ENCODE results near the gene BPIFB2.

Gene BPIFB2

DNA sequence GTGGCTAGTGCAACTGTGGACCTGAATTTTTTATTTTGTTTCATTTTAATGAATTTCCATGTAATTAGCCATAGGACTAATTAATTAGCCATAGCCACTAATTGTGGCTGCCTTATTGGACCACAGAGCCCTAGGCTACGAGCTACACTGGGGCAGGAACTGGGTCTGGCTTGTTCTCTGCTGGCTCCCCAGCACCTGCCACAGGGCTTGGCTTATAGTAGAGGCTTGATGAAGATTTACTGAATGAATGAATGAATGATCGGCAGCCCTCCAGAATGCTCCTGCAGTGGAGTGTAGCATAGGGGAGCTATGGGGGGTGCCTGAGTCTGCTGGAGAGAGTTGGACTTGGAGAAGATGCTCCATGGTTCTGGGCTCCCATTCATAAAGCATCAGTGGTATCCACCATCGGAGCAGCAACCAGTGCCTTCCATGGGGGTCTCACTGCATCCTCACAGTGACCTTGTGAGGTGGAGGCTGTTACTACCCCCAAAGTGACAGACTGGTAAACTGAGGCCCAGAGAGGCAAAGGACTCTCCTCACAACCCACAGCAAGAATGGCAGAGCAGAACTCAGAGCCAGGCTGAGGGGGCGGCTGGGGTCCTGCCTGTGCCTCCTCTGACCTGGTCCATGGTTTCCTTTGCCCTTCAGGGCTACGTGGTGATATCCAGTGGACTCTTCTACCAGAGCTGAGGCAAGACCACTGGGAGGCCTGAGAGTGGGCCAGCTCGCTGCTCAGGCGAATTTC is 15.4 kb downstream of the BPIFB2 start:
- no peak for DNase-seq (ENCODE audit: low spot score)

DNA sequence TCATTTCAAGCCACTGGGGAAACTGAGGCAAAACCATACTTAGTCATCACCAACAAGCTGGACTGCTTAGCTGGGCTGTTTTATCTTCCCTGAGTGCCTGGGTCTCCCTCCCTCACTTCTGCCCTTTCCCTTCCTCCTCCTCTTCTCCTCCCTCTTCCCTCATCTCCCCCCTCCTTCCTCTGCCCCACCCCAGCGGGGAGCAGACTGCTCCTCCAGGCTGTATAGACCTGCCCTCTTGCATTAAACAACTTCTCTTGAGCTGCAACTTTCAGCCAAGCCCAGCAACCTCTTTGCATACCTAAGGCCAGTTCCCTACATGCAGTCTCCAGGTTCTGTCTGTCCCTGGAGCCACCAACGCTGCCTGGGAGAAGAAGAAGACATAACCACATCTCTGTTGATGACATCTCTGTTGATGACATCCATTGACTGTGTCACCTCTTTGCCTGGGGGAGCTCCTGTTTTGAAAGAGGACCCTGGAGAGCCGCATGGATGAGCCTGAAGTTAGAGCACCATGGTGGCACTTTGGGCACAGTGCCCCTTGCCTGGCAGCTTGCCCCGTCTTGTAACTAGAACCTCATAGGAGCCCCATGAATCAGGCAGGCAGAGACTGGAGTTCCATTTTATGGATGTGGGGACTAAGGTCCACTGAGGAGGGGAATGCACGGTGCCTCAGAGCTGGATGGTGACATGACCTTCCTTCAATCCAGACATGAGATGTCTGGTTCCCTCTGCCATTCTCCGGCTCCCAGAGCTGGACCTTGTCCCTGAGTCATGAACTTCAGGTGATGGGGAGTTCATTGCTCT is 16.1 kb downstream of the BPIFB2 start:
- DNase-seq (ENCODE audit: low spot score): no peak

DNA sequence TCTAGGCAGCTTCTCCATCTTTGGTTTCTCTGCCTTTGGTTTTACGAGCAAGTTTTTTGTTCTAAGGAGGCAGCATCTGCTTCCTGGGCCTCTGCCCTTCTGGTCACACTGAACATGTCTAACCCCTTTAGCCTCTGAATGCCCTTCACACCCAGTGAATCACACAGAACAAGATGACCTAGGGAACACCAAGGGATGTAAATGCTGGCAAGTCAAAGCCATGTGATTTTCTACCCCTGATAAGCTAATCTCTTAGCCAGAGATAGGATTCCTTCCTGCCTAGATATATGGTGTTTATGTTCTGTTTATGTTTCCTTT is 16.7 kb downstream of the BPIFB2 start:
- no peak for DNase-seq (ENCODE audit: low spot score)

DNA sequence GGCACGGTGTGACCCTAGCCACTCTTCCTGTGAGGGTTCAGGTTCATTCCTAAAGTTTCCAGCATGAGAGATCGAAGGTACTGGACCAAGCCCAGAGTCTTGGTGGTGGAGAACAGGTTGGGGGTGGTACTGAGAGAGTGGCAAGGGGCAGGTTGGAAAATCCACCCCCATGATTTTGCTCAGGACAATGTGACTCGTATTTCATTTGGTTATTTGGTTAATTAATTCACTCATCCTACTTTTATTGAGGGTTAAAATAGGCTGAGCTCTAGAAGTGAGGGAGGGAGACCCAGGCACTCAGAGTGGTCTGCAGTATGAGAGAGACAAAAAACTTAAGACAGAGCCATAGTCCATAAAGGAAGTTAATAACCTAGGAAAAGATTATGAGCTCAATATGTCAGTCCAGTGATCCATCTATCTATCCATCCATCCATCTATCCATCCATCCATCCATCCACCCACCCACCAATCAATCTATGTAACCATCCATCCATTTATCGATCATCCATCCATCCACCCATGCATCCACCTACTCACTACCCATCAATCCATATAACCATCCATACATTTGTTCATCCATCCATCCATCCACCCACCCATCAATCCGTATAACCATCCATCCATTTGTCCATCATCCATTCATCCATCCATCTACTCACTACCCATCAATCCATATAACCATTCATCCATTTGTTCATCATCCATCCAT is 17.3 kb downstream of the BPIFB2 start:
- no peak for DNase-seq (ENCODE audit: low spot score)

DNA sequence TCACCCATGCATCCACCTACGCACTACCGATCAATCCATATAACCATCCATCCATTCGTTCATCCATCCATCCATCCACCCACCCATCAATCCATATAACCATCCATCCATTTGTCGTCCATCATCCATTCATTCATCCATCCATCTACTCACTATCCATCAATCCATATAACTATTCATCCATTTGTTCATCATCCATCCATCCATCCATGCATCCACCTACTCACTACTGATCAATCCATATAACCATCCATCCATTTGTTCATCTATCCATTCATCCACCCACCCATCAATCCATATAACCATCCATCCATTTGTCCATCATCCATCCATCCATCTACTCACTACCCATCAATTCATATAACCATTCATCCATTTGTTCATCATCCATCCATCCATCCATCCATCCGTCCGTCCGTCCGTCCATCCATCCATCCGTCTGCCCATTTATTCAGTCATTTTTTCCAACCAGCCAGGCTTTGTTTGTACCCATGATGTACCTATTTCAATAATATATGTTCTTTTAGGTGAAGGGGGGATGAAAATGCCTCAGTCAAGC is 17.9 kb downstream of the BPIFB2 start:
- DNase-seq (ENCODE audit: low spot score): no peak

DNA sequence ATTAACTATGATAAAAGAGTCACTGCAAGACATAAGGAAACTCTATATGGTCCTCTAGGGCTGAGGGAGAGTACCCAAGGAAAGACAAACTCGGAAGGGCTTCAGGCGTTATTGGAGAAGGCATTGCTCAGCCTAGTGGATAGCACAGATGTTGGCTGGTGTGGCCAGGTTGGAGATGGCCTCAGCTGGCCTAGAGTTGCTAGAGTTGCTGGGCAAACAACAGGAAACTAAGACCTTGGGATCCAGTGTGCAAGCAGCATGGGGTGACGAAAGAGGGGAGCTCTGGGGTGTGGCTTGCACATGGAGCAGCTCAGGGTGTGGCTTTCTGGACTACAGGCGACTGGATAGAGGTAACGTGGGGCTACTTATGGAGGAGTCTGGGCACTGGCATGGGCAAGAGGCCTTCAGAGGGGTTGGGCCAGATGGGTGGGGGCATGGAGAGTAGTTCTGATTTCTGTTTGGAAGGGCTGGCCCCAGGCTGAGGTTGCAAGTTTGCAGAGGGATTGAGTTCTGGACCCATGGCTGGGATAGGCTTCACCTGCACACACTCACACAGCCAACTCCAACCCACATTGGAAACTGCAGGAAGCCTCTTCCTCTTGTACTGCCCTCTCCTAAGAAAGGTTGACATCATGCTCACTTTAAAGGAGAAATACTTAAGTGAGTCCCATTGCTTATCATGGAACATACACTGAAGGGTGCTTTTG is 18.7 kb downstream of the BPIFB2 start:
- no peak for DNase-seq (ENCODE audit: low spot score)

DNA sequence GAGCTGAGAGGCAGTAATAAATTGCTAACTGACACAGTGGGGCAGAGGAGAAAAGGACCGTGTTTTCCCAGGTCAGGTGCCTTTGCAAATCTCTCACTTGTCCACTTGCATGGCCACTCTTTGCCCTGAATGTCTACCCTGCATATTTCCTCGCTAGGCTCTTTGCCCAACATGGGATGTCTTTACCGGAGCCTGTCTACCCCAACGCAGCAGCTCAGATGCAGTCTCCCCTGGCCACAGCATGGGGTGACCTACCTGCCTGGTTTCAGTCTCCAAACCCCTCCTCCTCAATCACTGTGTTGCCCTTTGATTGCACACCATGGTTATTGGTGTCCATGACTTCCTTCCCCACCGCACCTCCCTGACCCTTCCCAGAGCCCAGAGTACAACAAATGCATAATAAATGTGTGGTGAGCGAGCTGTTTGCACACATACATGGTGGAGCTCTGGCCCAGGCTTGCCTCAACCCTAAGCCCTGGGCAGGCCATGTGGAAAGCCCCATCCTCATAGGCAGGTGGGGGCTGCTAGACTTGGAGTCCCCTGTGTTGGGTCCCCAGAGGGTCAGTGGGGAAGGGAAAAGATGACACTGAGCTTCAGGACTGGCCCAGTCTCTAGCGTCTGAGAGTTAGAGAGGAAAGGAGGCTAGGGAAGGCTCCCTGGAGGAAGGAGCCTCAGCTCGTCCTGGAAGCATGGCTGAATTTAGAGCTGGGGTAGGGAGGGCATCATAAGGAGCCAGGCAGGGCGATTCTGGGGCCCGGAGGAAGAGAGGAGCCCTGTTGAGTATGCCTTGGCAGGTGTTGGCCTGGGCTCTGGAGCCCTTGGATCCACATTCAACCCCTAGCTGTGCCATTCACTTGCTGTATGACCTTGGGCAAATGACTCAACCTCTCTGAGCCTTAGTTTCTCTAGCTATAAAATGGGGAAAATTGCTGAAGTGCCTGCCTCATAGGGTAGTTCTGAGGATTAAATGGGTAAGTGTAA is 19.6 kb downstream of the BPIFB2 start:
- no peak for DNase-seq (ENCODE audit: low spot score)

DNA sequence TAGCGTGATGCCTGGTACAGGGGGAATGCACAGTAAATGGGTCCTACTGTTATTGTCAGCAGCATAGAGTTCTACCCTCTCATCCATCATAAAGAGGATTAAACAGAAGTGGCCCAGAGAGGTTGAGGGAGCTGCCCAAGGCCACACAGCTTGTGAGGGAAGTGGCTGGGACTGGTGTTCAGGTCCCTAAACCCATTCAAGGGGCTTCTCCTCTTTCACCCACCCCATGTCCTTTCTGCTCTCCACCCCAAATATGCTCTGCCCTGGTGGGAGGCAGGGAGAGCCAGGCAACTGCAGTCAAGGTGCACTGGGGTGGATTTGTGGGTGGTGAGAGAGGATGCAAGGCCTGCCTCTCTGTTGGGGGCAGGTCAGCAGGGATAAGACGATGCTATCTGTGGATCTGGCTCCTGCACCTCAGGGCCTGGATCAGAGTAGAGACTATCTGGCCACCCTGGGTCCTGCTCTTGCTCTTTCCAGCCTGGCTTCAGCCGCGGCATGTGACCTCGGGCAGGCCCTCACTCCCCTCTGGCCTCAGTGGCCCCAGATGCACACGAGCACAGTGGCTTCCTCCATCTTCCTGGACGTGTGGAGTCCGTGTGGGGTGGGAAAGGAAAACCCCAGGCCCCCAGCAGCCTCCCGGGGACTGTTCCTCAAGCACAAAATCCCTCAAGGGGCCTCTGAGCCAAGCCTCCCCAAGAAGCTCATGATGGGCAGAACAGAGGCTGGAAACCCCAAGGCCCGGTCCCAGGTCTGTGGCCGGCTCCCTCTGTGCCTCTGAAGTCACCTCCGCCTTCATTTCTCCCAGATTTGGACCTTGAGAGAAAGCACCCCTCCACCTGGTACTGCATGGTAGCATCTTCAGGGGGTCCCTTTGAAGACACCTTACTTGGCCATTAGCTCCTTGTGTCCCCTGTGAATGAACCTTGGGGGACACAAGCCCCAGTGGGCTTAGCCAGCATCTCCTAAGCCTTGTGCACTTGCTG is 20.6 kb downstream of the BPIFB2 start:
- DNase-seq (ENCODE audit: low spot score): no peak

DNA sequence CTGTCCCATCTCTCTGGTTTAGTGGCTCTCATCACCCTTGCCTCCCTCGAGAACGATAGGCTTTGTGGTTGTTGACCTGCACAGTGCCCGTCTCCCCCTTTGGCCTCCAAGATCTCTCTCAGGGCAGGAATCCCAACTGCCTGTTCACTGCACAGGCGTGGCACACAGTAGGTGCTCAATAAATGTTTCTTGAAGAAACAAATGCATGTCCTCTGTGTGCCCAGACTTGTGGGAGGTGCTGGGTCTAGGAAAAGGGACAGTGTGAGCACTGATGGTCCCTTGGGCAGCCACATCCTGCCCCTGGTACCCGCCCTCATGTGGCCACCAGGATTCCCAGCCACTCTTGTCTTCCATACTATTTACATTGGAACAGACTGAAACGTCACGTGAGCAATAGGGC is 21.4 kb downstream of the BPIFB2 start:
- no peak for DNase-seq (ENCODE audit: low spot score)

DNA sequence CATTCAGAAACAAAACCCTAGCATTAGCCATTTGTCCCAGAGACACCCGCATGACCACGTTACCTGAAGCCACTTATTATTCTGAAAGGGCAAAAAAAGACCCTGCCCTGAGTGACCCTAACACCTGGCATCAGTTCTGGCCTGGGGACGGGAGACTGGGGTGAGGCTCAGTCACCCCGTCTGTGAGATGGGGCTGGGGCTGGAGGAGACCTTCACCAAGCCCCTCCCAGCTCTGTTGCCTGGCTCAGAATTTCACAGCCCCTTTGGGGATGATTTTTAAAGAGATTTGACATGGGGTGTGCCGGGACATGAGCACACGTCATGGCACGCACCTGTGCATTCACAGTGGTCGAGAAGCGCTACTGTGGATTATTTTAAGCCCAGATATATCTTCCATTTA is 22.6 kb downstream of the BPIFB2 start:
- DNase-seq (ENCODE audit: low spot score): no peak

DNA sequence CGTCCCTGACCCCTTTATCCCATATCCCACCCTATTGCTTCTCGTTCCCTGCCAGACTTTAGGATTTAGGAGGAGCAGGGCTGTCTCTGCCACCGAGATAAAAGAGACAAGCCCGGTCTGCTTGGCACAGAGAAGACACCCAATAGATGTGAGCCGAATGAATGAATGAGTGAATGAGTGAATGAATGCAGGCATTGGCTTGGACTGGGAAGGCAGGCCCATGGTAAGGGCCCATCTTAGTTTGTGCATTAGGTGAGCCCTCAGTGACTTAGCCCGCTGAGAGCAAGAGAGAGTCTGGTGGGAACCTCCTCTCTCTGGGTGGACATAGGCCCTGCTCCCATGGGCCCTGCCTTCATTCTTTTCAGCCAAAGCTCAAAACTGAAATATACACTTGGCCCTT is 23.1 kb downstream of the BPIFB2 start:
- no peak for DNase-seq (ENCODE audit: low spot score)

DNA sequence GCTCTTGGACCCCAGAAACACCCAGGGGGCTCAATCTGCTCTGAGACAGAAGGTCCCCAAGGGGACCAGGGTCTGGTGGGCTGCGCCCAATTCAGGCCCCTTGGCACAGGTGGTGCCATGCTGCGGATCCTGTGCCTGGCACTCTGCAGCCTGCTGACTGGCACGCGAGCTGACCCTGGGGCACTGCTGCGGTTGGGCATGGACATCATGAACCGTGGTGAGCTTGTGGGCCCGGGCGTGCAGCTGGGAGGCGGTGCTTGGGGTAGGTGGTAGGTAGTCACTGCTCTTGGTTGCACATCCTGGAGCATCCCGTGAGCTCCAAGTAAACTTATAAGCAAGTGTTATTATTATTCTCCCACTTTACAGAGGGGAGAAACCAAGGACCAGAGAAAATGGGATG is 24.0 kb downstream of the BPIFB2 start, which contains the start of gene BPIFB6:
Gene BPIFB6 (plus strand): TSS at position 118 of the 400 bp plus-strand sequence. CDS start 0 bp downstream, at position 118.
- no peak for DNase-seq (ENCODE audit: low spot score)

DNA sequence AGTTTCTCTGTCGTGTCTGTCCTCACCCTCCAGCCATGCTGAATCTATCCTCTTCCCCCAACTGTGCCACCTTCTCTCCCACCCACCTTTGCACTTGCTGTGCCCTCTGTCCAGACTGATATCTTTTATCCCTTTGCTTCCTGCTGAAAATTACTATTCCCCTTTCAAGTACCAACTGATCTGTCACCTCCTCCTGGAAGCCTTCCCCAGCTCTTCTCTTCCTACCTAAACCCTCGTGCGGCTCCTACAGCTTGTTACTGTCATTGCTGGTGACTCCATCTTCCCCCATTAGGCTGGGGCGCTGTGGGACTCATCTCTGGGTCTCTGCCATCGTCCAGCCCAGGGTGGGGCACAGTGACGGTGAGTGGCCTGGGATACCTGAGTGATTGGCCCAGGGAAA is 25.1 kb downstream of the BPIFB2 start:
- DNase-seq (ENCODE audit: low spot score): no peak

DNA sequence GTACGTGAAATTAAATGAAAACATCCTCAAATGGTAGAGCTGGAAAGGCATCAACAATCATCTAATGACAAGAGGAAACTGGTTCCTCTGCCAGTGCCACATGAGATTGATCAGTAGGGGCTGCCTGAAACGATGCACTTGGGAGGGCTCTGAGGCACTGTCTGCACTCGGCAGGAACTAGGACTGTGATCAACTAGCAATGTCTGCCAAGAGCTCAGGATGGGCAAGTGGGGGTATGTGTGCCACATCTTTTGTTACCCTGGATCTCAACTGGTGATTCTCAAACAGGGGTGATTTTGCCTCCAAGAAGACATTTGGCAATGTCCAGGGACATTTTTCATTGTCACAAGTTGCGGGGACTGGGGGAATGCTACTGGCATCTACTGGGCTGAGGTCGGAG is 25.9 kb downstream of the BPIFB2 start:
- DNase-seq (ENCODE audit: low spot score): no peak

DNA sequence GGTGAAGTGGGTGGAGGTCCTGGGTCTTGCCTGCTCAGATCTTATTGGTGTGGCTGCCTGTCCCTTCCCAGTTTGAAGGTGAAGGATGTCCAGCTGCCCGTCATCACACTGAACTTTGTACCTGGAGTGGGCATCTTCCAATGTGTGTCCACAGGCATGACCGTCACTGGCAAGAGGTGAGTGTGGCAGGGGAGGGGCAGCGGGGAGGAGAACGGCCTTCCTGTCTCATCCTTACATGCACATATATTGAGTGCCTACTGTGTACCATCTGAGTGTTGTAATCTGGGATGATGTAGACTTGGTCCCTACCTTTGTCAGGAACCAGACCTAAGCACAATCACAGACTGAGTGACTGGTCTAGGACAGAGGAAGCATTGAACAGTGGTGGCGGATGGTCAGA is 26.6 kb downstream of the BPIFB2 start:
- DNase-seq (ENCODE audit: low spot score): no peak

DNA sequence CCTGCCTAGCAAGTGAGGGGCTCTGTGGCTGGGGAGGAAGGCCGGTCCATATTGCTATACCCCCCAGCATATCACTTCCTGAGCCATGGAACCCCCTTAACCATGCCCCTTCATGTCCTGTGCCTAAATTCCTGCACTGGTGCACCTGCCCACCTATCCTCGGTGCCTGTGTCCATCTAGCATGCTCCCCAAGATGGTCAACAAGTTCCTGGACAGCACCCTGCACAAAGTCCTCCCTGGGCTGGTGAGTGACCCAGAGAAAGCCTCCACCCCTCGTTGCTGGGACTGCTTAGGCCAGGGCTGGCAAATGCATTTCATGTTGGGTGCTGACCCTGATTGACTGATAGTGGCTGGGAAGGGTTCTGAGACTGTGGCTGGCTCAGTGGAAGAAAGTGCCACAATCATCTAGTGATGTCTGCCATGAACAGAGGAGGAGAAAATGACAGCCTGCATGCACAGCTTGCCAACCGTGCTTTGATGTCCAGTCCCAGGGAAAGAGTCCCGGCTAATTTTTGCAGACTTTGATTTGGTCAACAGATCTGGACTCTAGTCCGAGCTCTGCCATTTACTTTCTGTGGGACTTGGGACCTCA is 27.5 kb downstream of the BPIFB2 start:
- DNase-seq (ENCODE audit: low spot score): no peak

DNA sequence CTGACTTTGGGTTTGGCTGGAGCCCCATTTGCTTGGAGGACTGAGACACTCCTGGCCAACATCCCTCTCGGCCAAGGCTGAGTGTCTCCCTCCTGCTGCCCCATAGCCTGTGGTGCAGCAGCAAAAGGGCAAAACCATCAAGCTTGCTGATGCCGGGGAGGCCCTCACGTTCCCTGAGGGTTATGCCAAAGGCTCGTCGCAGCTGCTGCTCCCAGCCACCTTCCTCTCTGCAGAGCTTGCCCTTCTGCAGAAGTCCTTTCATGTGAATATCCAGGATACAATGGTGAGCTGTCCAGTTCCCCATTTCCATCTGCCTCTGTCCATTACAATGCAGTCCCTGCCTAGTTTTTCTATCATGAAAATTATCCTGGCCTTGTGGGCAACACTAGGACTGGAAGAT is 30.0 kb downstream of the BPIFB2 start:
- no peak for DNase-seq (ENCODE audit: low spot score)

DNA sequence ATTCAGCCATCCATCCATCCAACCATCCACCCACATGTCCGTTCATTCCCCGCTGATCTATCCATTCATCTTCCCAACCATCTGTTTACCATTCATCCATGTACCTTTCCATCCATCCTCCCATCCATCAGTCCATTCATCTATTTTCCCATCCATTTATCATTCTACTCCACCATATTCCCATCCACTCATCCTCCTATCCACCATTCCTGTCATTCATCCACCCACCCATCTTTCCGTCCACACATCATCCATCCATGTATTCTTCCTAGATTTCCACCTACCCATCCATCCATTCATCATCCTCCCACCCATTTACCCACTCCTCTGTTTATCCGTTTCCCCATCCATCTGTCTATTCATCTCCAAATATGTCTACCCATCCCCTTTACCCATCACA is 30.7 kb downstream of the BPIFB2 start:
- no peak for DNase-seq (ENCODE audit: low spot score)

DNA sequence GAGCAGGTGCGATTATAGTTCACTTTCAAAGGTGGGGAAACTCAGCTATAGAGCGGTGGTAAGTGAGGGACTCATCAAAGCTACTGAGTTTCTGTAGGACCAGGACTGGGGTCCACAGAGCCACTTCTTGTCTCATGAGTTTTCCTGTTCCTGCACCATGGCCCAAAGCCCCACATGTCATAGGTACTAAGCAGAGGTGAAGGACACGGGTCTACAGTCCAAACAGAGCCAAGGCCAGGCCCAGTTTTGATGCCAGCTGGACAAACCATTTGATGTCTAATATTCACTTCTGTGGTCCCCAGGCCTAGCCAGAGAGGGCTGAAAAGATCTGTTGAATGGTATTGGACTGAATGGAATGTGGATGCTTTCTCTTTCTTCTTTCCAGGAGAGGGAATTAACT is 34.9 kb downstream of the BPIFB2 start:
- DNase-seq (ENCODE audit: low spot score): no peak

All from putamen (tissue), 1 donor.